Trophoblast cell (in vitro differentiated cells and primary cell): ENCODE measurements around the gene SHCBP1.

Source experiments
- DNase-seq, 2 donors: peaks; one replicate each; pipeline ENCODE4 v3.0.0-alpha.2; 2016
- H2AFZ ChIP-seq: 2 replicates; pipeline ENCODE4 v1.6.1; 2013; ENCODE audit warnings: low read length, moderate library complexity, mild to moderate bottlenecking; ENCODE audit not compliant: insufficient read depth, poor library complexity
- H2AK5ac ChIP-seq: 2 replicates; pipeline ENCODE4 v1.6.1; 2013; ENCODE audit warnings: mild to moderate bottlenecking, low read length
- H2BK120ac ChIP-seq: 2 replicates; pipeline ENCODE4 v1.6.1; 2013; ENCODE audit warnings: low read length, mild to moderate bottlenecking, moderate library complexity; ENCODE audit not compliant: insufficient read depth, poor library complexity
- H2BK12ac ChIP-seq: 2 replicates; pipeline ENCODE4 v1.6.1; 2013; ENCODE audit warnings: mild to moderate bottlenecking, low read length, moderate library complexity
- H2BK5ac ChIP-seq: 2 replicates; pipeline ENCODE4 v1.6.1; 2013; ENCODE audit warnings: low read length, low read depth, moderate library complexity, mild to moderate bottlenecking; ENCODE audit not compliant: poor library complexity
- H3K14ac ChIP-seq: 2 replicates; pipeline ENCODE4 v1.6.1; 2013; ENCODE audit warnings: mild to moderate bottlenecking, low read length
- H3K18ac ChIP-seq: 2 replicates; pipeline ENCODE4 v1.6.1; 2013; ENCODE audit warnings: mild to moderate bottlenecking, low read length
- H3K23ac ChIP-seq: 2 replicates; pipeline ENCODE4 v1.6.1; 2013; ENCODE audit warnings: low read length
- H3K27ac ChIP-seq: 2 replicates; pipeline ENCODE4 v1.5.1; 2013; ENCODE audit warnings: low read depth, mild to moderate bottlenecking, inconsistent platforms, low read length, moderate library complexity
- H3K27me3 ChIP-seq: 2 replicates; pipeline ENCODE4 v1.6.1; 2013; ENCODE audit warnings: inconsistent platforms, mild to moderate bottlenecking, low read length, moderate library complexity; ENCODE audit not compliant: insufficient read depth
- H3K36me3 ChIP-seq, 2 experiments: 1 replicate in 1 of 2; 2 replicates in 1 of 2; pipeline ENCODE4 v1.6.1; 2013; ENCODE audit warnings: low read length in 2 of 2, mild to moderate bottlenecking in 2 of 2, moderate library complexity in 1 of 2; ENCODE audit not compliant: insufficient read depth in 2 of 2, control insufficient read depth in 1 of 2
- H3K4ac ChIP-seq: 2 replicates; pipeline ENCODE4 v1.6.1; 2013; ENCODE audit warnings: low read depth, mild to moderate bottlenecking, low read length, moderate library complexity
- H3K4me1 ChIP-seq, 2 experiments: 1 replicate in 1 of 2; 2 replicates in 1 of 2; pipeline ENCODE4 v1.6.1; 2013; ENCODE audit warnings: low read length in 2 of 2, mild to moderate bottlenecking in 2 of 2, moderate library complexity in 1 of 2; ENCODE audit not compliant: insufficient read depth in 2 of 2, control insufficient read depth in 1 of 2
- H3K4me2 ChIP-seq: 2 replicates; pipeline ENCODE4 v1.6.1; 2013; ENCODE audit warnings: inconsistent platforms, mild to moderate bottlenecking, low read length, moderate library complexity
- H3K4me3 ChIP-seq: 2 replicates; pipeline ENCODE4 v1.5.1; 2013; ENCODE audit warnings: mild to moderate bottlenecking, low read depth, low read length, inconsistent platforms
- H3K79me1 ChIP-seq: one replicate; pipeline ENCODE4 v1.6.1; 2013; ENCODE audit warnings: low read length
- H3K79me2 ChIP-seq: 2 replicates; pipeline ENCODE4 v1.6.1; 2013; ENCODE audit warnings: low read length, mild to moderate bottlenecking; ENCODE audit not compliant: control insufficient read depth, insufficient read depth, poor library complexity
- H3K9ac ChIP-seq: 2 replicates; pipeline ENCODE4 v1.6.1; 2013; ENCODE audit warnings: mild to moderate bottlenecking, low read length
- H3K9me3 ChIP-seq: 2 replicates; pipeline ENCODE4 v1.6.1; 2013; ENCODE audit warnings: low read depth, mild to moderate bottlenecking, control low read depth, inconsistent platforms, low read length; ENCODE audit not compliant: insufficient read depth
- H4K12ac ChIP-seq: 2 replicates; pipeline ENCODE4 v1.6.1; 2013; ENCODE audit warnings: low read depth, mild to moderate bottlenecking, low read length, moderate library complexity
- H4K8ac ChIP-seq: 2 replicates; pipeline ENCODE4 v1.6.1; 2013; ENCODE audit warnings: low read depth, mild to moderate bottlenecking, low read length, moderate library complexity
- H4K91ac ChIP-seq: one replicate; pipeline ENCODE4 v1.6.1; 2013; ENCODE audit warnings: low read depth, mild to moderate bottlenecking, low read length, moderate library complexity
- WGBS: extraction: QIAGEN DNeasy Blood & Tissue Kit; methylation state at CpG from one replicate; pipeline ENCODE4 v1.1.7; 2013; ENCODE audit warnings: missing lambda C conversion rate; ENCODE audit not compliant: insufficient read length, insufficient coverage; ENCODE audit errors: extremely low coverage; 5-methylcytosine and 5-hydroxymethylcytosine counted together

The SHCBP1 gene

DNA sequence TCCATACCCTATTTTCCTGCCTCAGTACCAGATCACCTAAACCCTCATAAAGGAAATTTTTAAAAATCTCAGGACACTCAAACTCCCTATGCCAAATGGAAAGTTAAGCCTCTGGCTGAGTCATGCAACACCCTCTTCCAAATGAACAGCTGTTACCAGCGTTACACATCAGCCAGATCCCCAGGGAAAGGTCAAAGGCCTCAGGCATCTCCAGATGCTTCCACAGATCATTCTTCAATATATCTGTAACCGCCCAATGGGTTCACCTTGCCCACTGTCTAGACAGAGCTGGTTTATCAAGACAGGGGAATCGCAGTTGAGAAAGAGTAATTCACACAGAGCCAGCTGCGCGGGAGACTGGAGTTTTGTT is 29.1 kb upstream of the SHCBP1 start:
- H2BK120ac ChIP-seq = no peak overlapping the region
- no peak overlapping the region for H3K14ac ChIP-seq
- H3K9me3 ChIP-seq = no peaks in the 10 kb centered on the region
- H2BK12ac ChIP-seq = no peak overlapping the region
- no CpG with 5 or more reads among the region's 5 CpGs for WGBS
- no peak overlapping the region for H3K23ac ChIP-seq
- peak overlapping the region; percentile 86 for H3K27ac ChIP-seq
- H3K4me1 ChIP-seq = peaks cover 20 to 28% of the 10 kb centered on the region in 2 experiments
- no peak overlapping the region for H2AK5ac ChIP-seq
- H3K4me3 ChIP-seq = no peak overlapping the region
- no peaks in the 10 kb centered on the region for H3K27me3 ChIP-seq
- no peak overlapping the region for H2AFZ ChIP-seq
- H3K79me1 ChIP-seq = peaks cover 20% of the 10 kb centered on the region
- H4K91ac ChIP-seq = peak overlapping the region; percentile 93
- peak overlapping the region; percentile 33 for H3K4me2 ChIP-seq
- no peak overlapping the region for H4K8ac ChIP-seq
- H4K12ac ChIP-seq = no peak overlapping the region
- no peak overlapping the region for H2BK5ac ChIP-seq
- peaks cover 0 to 2% of the 10 kb centered on the region in 2 experiments for H3K36me3 ChIP-seq
- peaks cover 2% of the 10 kb centered on the region for H3K79me2 ChIP-seq
- H3K9ac ChIP-seq = no peak overlapping the region
- no peak overlapping the region for H3K18ac ChIP-seq
- DNase-seq = peak; percentile 76 to 77
- no peak overlapping the region for H3K4ac ChIP-seq

DNA sequence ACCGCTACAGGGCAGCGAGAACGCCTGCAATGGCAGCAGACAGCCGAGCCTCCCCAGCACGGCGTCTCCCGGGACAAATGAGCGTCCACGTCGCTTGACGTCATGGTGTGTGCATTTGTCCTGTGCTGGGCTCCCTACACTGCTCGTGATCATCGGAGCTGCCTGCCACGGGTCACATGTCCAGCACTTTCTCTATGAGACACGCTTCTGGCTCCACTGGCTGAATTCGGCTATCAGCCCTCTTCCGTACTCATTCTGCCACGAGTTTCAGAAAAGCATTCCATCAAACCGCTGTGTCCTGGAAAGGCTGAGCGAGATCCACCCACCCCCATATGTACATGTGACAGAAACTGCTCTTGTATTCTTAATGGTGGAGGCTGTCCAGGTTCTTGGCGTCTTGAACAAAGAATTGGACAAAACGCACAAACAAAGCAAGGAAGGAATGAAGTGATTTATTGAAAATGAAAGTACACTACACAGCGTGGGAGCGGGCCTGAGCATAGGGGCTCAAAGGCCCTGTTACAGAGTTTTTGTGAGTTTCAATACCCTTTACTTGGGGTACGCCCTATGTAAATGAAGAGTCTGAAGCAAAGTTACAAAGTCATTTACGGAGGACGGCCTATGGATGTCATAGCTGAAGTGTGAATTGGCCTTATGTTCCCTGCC is 28.5 kb upstream of the SHCBP1 start:
- peak overlapping the region; percentile 86 for H3K27ac ChIP-seq
- no peak overlapping the region for H3K23ac ChIP-seq
- peak overlapping the region; percentile 93 for H4K91ac ChIP-seq
- H3K14ac ChIP-seq = peak overlapping the region; percentile 72
- WGBS = no CpG with 5 or more reads among the region's 27 CpGs
- H3K4ac ChIP-seq = peak overlapping the region; percentile 13
- DNase-seq = peak; percentile 58 to 64
- H3K18ac ChIP-seq = peak overlapping the region; percentile 62
- peak overlapping the region; percentile 37 for H2BK5ac ChIP-seq
- H3K4me3 ChIP-seq = no peak overlapping the region
- H3K9ac ChIP-seq = no peak overlapping the region
- H2BK120ac ChIP-seq = peak overlapping the region; percentile 81
- no peaks in the 10 kb centered on the region for H3K9me3 ChIP-seq
- H2AK5ac ChIP-seq = peak overlapping the region; percentile 75
- H3K4me2 ChIP-seq = peak overlapping the region; percentile 29
- H4K12ac ChIP-seq = no peak overlapping the region
- peak overlapping the region; percentile 3 for H2AFZ ChIP-seq
- H2BK12ac ChIP-seq = peak overlapping the region; percentile 89
- peaks cover 2% of the 10 kb centered on the region for H3K79me2 ChIP-seq
- peaks cover 20% of the 10 kb centered on the region for H3K79me1 ChIP-seq
- peaks cover 20 to 28% of the 10 kb centered on the region in 2 experiments for H3K4me1 ChIP-seq
- peak overlapping the region; percentile 49 for H4K8ac ChIP-seq
- H3K36me3 ChIP-seq = peaks cover 0 to 2% of the 10 kb centered on the region in 2 experiments
- no peaks in the 10 kb centered on the region for H3K27me3 ChIP-seq

DNA sequence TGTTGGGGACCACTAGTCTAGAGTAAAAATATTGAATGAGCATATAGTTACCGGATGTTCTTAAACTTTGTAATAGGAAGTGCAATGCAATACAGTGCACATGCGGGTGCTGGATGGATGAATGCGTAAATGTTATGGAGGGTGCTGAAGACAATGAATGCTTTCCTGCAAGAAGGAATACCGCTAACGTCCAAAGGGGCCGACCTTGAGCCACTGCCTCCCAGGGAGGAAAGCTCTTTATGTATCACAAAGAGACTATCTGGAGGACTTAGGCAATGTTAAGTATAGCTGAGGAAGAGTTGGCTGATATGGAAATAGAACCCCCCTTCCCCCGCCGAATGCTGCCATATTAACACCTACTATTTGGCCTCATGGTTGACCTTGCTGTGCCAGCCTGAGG is 27.5 kb upstream of the SHCBP1 start:
- no peak overlapping the region for H3K4me2 ChIP-seq
- no peak overlapping the region for H3K18ac ChIP-seq
- peaks cover 20% of the 10 kb centered on the region for H3K79me1 ChIP-seq
- H3K9ac ChIP-seq = no peak overlapping the region
- peaks cover 0 to 2% of the 10 kb centered on the region in 2 experiments for H3K36me3 ChIP-seq
- no peaks in the 10 kb centered on the region for H3K27me3 ChIP-seq
- H4K91ac ChIP-seq = peak overlapping the region; percentile 93
- no peak overlapping the region for H2AFZ ChIP-seq
- H3K4ac ChIP-seq = no peak overlapping the region
- peak overlapping the region; percentile 75 for H2AK5ac ChIP-seq
- peak overlapping the region; percentile 81 for H2BK120ac ChIP-seq
- H2BK5ac ChIP-seq = peak overlapping the region; percentile 46
- no peaks in the 10 kb centered on the region for H3K9me3 ChIP-seq
- H3K27ac ChIP-seq = no peak overlapping the region
- no peak for DNase-seq
- peak overlapping the region; percentile 89 for H2BK12ac ChIP-seq
- no peak overlapping the region for H4K12ac ChIP-seq
- peaks cover 2% of the 10 kb centered on the region for H3K79me2 ChIP-seq
- no peak overlapping the region for H3K14ac ChIP-seq
- no peak overlapping the region for H3K23ac ChIP-seq
- no CpG with 5 or more reads among the region's 8 CpGs for WGBS
- peak overlapping the region; percentile 26 for H4K8ac ChIP-seq
- no peak overlapping the region for H3K4me3 ChIP-seq
- H3K4me1 ChIP-seq = peaks cover 20 to 28% of the 10 kb centered on the region in 2 experiments

DNA sequence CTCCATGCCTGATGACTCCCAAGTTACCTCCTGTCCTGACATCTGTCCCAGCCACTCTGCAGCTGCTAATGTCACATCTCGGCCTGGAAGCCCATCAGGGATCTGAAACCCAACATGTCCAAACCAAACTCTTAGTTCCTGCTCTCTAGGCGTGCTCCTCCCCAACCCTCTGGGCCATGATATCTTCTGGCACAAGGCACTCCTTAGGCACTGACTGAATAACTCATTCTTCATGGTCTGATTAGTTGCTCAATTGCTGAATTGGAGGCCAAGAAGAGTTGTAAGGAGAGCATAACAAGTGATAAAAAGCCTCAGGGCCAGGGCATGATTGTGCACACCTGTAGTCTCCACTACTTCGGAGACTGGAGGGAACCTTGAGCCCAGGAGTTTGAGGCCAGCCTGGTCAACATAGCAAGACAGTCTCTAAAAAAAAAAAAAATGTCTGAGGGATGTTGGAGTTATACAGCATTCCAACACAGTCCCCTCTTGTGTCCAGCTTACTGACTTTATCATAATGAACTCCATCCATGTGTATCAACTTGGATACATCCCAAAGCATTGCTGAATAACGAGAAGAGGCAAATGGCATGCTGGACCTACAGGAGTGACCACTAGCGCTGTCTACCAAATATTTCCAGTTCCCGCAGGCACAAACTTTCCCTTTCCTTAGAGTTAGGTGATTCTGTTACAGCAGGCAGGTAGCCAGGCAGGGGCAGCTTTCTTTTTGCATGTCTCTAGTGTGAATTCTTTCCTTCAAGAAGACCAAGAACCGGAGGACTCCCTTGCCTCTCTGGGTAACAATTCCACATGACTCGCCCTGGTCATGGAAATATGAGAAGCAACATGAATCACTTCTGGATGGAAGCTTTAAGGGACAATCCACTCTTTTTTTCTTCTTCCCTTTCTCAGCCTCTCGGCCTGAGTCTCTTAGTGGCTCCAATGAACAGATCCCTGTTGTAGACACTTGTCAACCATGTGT is 18.1 kb upstream of the SHCBP1 start:
- no peak overlapping the region for H4K8ac ChIP-seq

More for the DNA sequence above, 18.1 kb upstream of the SHCBP1 start:
- Histone ChIP-seq H3K79me1 (no peaks in the 10 kb centered on the region), H3K27ac (no peak overlapping the region), H3K9me3 (peaks cover 3% of the 10 kb centered on the region), H2BK5ac (no peak overlapping the region), H2BK12ac (peak overlapping the region; percentile 40), H3K9ac (no peak overlapping the region), H3K4me1 (peaks cover 7 to 8% of the 10 kb centered on the region in 2 experiments), H4K12ac (no peak overlapping the region), H2BK120ac (no peak overlapping the region), H2AFZ (no peak overlapping the region), H4K91ac (peak overlapping the region; percentile 17), H3K4me3 (no peak overlapping the region), H3K4me2 (no peak overlapping the region), H3K14ac (no peak overlapping the region), H2AK5ac (no peak overlapping the region), H3K36me3 (no peaks in the 10 kb centered on the region), H3K18ac (no peak overlapping the region), H3K23ac (no peak overlapping the region), H3K27me3 (no peaks in the 10 kb centered on the region), H3K79me2 (no peaks in the 10 kb centered on the region), H3K4ac (no peak overlapping the region)
- WGBS = no CpG with 5 or more reads among the region's 9 CpGs
- no peak for DNase-seq
